Kidney tubule cell (primary cell): ENCODE results near the gene POLR2J.

Experiments
- DNase-seq: peaks from one replicate; pipeline ENCODE4 v3.0.0-alpha.2; 2018; ENCODE audit warnings: low spot score

The POLR2J gene

GRCh38 chr7:102436118-102436517 is 42.6 kb downstream of the POLR2J start:
- no peak for DNase-seq

DNA sequence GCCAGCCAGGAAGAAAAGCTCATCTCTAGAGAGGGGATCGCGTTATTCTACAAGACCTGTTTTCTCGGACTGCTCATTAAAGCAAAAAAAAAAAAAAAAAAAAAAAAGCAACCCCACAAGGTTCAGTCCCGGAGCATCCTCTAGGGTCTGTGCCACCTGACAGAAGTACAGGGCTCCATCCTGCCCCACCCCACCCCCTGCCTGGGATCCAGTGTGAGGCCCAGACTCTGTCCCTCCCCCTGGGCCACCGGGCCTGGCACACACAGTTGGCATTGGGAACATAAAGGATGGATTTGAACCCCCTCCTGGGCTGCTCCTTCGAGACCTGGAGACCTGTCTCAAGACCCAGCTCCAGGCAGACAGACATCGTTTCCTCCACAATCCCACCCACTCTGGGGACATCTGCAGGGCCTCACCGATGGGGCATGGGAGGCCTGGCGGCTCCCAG is 44.7 kb downstream of the POLR2J start:
- DNase-seq, result no peak

GRCh38 chr7:102433219-102434038 is 45.3 kb downstream of the POLR2J start, which contains the start of gene ORAI2:
TSS of gene ORAI2 (plus strand) at chr7:102433575. CDS start at chr7:102438957, 5,382 bp downstream.
- DNase-seq, result peak; percentile 75

- peak; percentile 40 for DNase-seq
Measured at GRCh38 chr7:102432442-102433218, 46.1 kb downstream of the POLR2J start.

DNA sequence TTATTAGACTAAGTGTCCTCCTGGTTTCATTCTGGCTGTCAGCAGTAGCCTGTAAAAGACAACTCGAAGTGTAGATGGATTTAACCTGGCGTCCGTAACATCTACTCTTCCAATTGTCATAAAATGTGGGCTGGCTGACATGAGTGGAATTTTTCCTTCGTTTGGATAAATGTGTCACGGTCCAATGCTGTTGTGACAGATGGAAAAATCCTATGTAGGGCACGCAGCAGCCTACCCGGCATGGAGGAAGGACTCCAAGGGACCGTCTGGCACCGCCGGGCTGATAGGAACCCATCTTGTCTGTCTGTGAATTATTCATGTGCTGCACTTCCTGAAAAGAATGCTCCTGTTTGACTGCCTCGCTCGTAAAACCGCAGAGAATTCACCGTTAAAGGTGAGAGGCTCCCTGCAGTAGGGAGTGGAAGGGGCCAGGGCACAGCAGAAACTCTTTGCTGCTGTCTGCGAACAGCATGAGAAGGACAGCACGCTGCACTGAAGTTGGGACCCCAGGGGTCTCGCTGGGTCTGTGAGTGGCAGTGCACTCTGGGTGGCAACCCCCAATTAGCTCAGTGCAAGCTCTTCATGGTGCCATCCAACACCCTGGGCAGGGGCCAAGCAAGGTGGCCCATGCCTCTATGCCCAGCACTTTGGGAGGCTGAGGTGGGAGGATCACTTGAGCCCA is 47.0 kb downstream of the POLR2J start:
- DNase-seq, result peak; percentile 85

GRCh38 chr7:102429141-102429899 is 49.4 kb downstream of the POLR2J start:
- DNase-seq, result no peak

GRCh38 chr7:102427019-102427405 is 51.7 kb downstream of the POLR2J start:
- no peak for DNase-seq

DNA sequence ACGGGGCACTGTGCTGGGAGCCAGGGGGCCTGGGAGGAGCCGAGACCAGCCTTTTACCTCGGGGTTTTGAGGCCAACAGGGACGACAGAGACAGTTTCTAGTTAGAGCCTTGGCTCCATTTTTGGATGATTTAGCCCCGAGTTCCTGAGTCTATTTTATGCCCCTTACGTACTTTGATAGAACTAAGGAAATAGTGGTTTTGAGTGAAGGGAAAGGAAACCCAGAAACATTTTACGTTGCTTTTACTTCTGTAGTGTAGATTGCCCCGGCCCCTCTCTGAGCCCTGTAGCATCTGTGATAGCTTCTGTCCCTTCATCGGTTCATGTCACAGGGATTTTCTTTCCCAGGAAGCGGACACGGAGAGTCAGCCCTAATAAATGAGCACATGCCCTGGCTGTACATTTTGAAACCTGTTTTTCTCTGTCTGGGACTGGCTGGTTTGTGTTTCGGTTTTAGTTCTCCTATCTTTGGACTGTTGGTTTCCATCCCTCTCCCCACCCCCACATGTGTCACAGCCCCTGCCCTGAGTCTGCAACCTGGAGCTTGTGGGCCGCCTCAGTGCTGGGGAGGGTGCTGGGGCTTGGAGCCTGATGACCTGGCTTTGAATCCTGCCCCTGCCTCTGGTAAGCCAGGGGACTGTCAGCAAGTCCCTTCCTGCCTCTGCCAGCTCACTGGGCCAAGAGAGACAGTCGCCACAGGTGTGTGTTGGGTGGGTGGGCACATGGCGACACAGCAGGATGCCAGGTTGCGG is 52.3 kb downstream of the POLR2J start:
- DNase-seq, result no peak

DNA sequence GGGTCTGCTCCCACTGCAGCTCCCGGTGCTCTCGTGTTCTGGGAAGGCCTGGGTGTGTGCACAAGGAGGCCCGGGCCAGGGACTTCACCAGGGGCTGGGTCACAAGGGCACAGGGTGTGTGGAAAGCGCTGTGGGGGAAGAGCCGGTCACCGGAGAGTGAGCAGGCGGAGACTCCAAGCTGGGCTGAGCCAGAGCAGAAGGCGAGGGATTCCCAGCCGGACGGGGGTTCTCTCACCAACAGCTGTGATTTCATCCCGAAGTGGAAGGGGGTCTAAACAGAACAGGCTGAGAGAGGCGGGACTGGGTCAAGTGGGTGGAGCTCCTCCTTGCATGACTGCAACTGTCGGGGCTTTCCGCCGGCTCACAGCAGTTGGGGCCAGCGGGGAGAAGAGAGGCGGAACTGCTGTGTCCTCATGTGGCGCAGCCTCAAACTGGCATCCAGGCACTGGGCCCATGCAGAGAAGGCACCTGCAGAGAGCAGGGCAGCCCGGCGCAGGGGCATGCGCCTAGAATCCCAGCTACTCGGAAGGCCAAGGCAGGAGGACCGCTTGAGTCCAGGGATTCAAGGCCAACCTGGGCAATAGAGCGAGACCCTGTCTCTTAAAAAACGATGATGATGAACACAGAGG is 53.0 kb downstream of the POLR2J start:
- peak; percentile 37 for DNase-seq

GRCh38 chr7:102424787-102425218 is 53.9 kb downstream of the POLR2J start:
- DNase-seq, result no peak

DNA sequence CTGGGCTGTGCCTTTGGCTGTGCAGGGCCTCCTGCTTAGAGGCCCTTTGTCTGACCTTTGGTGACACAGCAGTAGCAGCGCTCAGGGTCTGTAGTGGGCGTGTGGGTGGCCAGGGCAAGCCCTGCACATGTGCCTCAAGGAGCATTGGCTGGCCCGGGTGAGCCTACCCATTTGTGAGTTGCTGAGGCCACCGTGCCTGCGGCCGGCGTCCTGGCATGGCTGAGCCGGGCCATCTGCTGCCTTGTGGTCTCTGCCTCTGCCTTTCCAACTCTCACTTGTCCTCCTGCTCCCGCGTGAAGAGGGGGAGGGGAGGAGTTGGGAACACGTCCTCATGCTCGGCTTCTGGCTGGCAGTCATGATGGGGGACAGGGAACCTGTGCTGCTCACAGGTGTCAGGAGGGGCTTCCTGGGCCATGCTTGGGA is 54.6 kb downstream of the POLR2J start:
- DNase-seq, result no peak
